ENCODE measurements around the gene ZSWIM6.

- TF ChIP-seq, protein P1, sequence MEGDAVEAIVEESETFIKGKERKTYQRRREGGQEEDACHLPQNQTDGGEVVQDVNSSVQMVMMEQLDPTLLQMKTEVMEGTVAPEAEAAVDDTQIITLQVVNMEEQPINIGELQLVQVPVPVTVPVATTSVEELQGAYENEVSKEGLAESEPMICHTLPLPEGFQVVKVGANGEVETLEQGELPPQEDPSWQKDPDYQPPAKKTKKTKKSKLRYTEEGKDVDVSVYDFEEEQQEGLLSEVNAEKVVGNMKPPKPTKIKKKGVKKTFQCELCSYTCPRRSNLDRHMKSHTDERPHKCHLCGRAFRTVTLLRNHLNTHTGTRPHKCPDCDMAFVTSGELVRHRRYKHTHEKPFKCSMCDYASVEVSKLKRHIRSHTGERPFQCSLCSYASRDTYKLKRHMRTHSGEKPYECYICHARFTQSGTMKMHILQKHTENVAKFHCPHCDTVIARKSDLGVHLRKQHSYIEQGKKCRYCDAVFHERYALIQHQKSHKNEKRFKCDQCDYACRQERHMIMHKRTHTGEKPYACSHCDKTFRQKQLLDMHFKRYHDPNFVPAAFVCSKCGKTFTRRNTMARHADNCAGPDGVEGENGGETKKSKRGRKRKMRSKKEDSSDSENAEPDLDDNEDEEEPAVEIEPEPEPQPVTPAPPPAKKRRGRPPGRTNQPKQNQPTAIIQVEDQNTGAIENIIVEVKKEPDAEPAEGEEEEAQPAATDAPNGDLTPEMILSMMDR (IDR thresholded peaks at IDR 0.05), result no peak
- TF ChIP-seq POLR2AphosphoS5 (IDR thresholded peaks at IDR 0.05) (no peak), POLR2A (IDR thresholded peaks at IDR 0.05) (no peak)
These were observed 136.4 kb downstream of the ZSWIM6 start for GRCh38 chr5:61468483-61468865.

Data from stomach (tissue), 4 donors.